K562 (cell line): Measurements from ENCODE around the gene PIP4K2C. TPM values are rescaled to one million over a fixed set of nuclear protein-coding genes. Genes with fewer than 3 reads are reported as not detected.

Experiments
- STAG1 ChIP-seq: sonication (generic); formaldehyde crosslinking; IDR thresholded peaks from 2 replicates; pipeline ENCODE4 v1.5.0; 2020; ENCODE audit warnings: missing genetic modification reagents, borderline replicate concordance
- ZNF639 ChIP-seq, 2 experiments: fragments of 200-800 bp in 1 of 2; sonication (Bioruptor generic) in 1 of 2; sonication (generic) in 1 of 2; formaldehyde crosslinking in 1 of 2; IDR thresholded peaks in 1 of 2; conservative IDR thresholded peaks in 1 of 2; 2 replicates each; pipeline versions ENCODE4 v1.5.0 to v1.6.1; 2016 to 2020; ENCODE audit warnings: missing compliant biosample characterization in 1 of 2, missing genetic modification characterization in 1 of 2, missing genetic modification reagents in 1 of 2
- ZNF740 ChIP-seq, 3 experiments: fragments of 200-800 bp in 1 of 3; sonication (Bioruptor generic) in 1 of 3; sonication (generic) in 1 of 3; formaldehyde crosslinking in 1 of 3; IDR thresholded peaks; 2 replicates each; pipeline versions ENCODE4 v1.6.1 to v1.8.0; 2016 to 2022; ENCODE audit warnings: mild to moderate bottlenecking in 2 of 3, missing compliant biosample characterization in 2 of 3, missing genetic modification characterization in 2 of 3, missing genetic modification reagents in 1 of 3
- polyA plus RNA-seq, 8 experiments: library from polyadenylated mRNA; depleted of rRNA in 4 of 8; stranded (reverse) in 5 of 8; unstranded in 3 of 8; fragments of >200 nt; fragmentation: Nextera tagmentation in 2 of 8; fragmentation: Illumina TruSeq in 1 of 8; extraction: Ambion mirVana in 2 of 8; extraction: Trizol in 1 of 8; gene quantifications; 2 replicates each; pipeline versions ENCODE4 v1.2.1 to v1.2.3, GENCODE V29; 2011 to 2014; ENCODE audit warnings: inconsistent platforms in 1 of 8, missing spikeins in 1 of 8
- total RNA-seq, 7 experiments: library from RNA; depleted of rRNA in 6 of 7; stranded (reverse); fragments of >200 nt in 6 of 7; fragmentation: Illumina TruSeq in 2 of 7; extraction: Trizol in 2 of 7; gene quantifications; 2 replicates each; pipeline versions ENCODE4 v1.2.1 to v1.2.3, GENCODE V29; 2011 to 2021; ENCODE audit warnings: low replicate concordance in 1 of 7

The PIP4K2C gene
- total and polyA plus RNA-seq, 9 of the 15 experiments (the other 6 are each of a cell fraction or from before 2014, with no cell fraction given), result 9.0 to 41.4 (median 18.3) TPM

GRCh38 chr12:57546438-57547287 is 44.3 kb upstream of the PIP4K2C start, which contains the start of gene DCTN2 (continued):
- TF ChIP-seq ZNF740 (CRISPR knock-in tag; IDR thresholded peaks at IDR 0.05) (peak; percentile 62; the same call in 1 of the 2 replicates), ZNF740 (tag; IDR thresholded peaks at IDR 0.05) (no peak), ZNF639 (CRISPR knock-in tag; conservative IDR thresholded peaks at IDR 0.05 in 1 of 2, IDR thresholded peaks at IDR 0.05 in 1 of 2) (0 out of 4 replicates have a peak, but pooled peaks of 1 of the 2 experiments have one; percentile 15), STAG1 (CRISPR knock-in tag) (peak; percentile 30; the same call in 1 of the 2 replicates)
- TF ChIP-seq, all 486 proteins: peak for 72
